ENCODE results near the gene CELF4.

The CELF4 gene

DNA sequence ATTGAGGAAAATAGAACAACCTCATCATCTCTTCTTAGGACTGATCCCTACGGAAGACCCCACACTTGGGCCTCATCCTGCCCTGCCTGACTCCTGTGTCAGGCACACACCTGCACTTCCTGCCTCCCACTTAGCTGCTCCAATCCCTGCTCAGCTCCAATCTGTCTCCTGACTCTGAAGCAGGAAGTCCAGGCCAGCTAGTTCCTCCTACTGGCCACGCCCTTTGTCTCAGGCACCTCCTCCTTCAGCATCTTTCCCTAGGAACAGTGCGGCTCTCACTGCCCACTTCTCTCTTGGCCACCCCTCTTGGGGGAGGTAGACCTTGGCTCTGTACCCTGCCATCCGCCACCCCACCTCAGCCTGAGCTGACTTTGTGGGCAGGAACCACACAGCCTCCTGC is 135.8 kb downstream of the CELF4 start:
- Histone ChIP-seq H3K4me1 (ENCODE audit: control insufficient read depth, low read depth, low read length) (no peaks in the 10 kb centered on the region), H3K9me3 (ENCODE audit: control insufficient read depth, low read depth, low read length) (no peaks in the 10 kb centered on the region), H3K27ac (ENCODE audit: low read length) (no peak overlapping the region), H3K27me3 (ENCODE audit: control insufficient read depth, insufficient read depth, low read length) (no peaks in the 10 kb centered on the region), H3K4me3 (ENCODE audit: low read length) (no peak overlapping the region), H3K9ac (ENCODE audit: low read length) (no peak overlapping the region), H3K36me3 (ENCODE audit: control insufficient read depth, low read depth, low read length) (no peaks in the 10 kb centered on the region)

GRCh38 chr18:37428288-37428974 is 137.2 kb downstream of the CELF4 start:
- H3K27ac ChIP-seq (ENCODE audit: low read length) = no peak overlapping the region
- H3K4me3 ChIP-seq (ENCODE audit: low read length) = no peak overlapping the region
- no peak overlapping the region for H3K9ac ChIP-seq (ENCODE audit: low read length)
- H3K4me1 ChIP-seq (ENCODE audit: control insufficient read depth, low read depth, low read length) = no peaks in the 10 kb centered on the region
- H3K27me3 ChIP-seq (ENCODE audit: control insufficient read depth, insufficient read depth, low read length) = no peaks in the 10 kb centered on the region
- no peaks in the 10 kb centered on the region for H3K9me3 ChIP-seq (ENCODE audit: control insufficient read depth, low read depth, low read length)
- no peaks in the 10 kb centered on the region for H3K36me3 ChIP-seq (ENCODE audit: control insufficient read depth, low read depth, low read length)

DNA sequence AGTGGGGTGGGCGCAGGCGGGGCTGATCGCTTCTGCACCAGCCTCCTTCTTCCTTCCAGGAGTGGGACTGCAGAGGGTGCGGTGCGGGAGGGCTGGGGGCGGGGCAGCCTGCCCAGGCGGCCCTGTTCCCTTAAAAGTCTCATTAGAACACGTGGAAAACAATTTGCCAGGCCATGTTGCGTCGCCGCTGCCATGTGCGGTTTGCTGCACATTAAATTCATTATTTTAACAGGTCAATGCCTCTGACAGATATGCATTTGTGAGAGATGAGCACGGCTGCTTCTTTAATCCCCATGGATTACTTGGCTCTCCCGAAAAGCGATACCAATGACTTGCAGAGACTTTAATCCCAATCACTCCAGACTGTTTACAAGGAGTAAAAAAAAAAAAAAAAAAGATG is 139.0 kb downstream of the CELF4 start:
- H3K9me3 ChIP-seq (ENCODE audit: control insufficient read depth, low read depth, low read length) = no peaks in the 10 kb centered on the region
- H3K27ac ChIP-seq (ENCODE audit: low read length) = no peak overlapping the region
- no peaks in the 10 kb centered on the region for H3K27me3 ChIP-seq (ENCODE audit: control insufficient read depth, insufficient read depth, low read length)
- no peaks in the 10 kb centered on the region for H3K36me3 ChIP-seq (ENCODE audit: control insufficient read depth, low read depth, low read length)
- peaks cover 3% of the 10 kb centered on the region for H3K4me1 ChIP-seq (ENCODE audit: control insufficient read depth, low read depth, low read length)
- no peak overlapping the region for H3K9ac ChIP-seq (ENCODE audit: low read length)
- H3K4me3 ChIP-seq (ENCODE audit: low read length) = no peak overlapping the region

- H3K27me3 ChIP-seq (ENCODE audit: control insufficient read depth, insufficient read depth, low read length) = no peaks in the 10 kb centered on the region
- H3K4me3 ChIP-seq (ENCODE audit: low read length) = no peak overlapping the region
- H3K36me3 ChIP-seq (ENCODE audit: control insufficient read depth, low read depth, low read length) = no peaks in the 10 kb centered on the region
- no peak overlapping the region for H3K27ac ChIP-seq (ENCODE audit: low read length)
- no peak overlapping the region for H3K9ac ChIP-seq (ENCODE audit: low read length)
- no peaks in the 10 kb centered on the region for H3K9me3 ChIP-seq (ENCODE audit: control insufficient read depth, low read depth, low read length)
- H3K4me1 ChIP-seq (ENCODE audit: control insufficient read depth, low read depth, low read length) = peaks cover 3% of the 10 kb centered on the region
Observed at GRCh38 chr18:37425222-37425621, 140.4 kb downstream of the CELF4 start.

DNA sequence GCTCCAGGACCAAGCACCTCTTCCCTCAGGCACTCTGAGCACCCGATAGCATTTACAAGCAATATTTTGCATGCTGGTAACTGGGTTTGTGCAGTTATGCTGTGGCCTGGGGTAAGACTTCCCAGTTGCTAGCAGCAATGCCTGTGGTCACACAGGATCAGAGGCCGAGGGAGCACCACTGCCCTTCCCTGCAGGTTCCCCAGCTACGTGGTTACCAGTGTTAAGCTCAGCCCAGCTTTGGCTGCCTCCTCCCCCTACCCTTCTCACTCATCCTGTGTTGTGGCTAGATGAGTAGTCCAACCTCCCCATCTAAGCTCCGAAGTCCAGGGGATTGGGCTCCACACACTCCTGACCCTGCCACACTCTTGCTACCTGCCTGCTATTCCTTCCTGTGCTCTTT is 141.1 kb downstream of the CELF4 start:
- no peaks in the 10 kb centered on the region for H3K27me3 ChIP-seq (ENCODE audit: control insufficient read depth, insufficient read depth, low read length)
- peaks cover 3% of the 10 kb centered on the region for H3K4me1 ChIP-seq (ENCODE audit: control insufficient read depth, low read depth, low read length)
- no peaks in the 10 kb centered on the region for H3K36me3 ChIP-seq (ENCODE audit: control insufficient read depth, low read depth, low read length)
- H3K27ac ChIP-seq (ENCODE audit: low read length) = no peak overlapping the region
- no peak overlapping the region for H3K4me3 ChIP-seq (ENCODE audit: low read length)
- H3K9ac ChIP-seq (ENCODE audit: low read length) = no peak overlapping the region
- H3K9me3 ChIP-seq (ENCODE audit: control insufficient read depth, low read depth, low read length) = no peaks in the 10 kb centered on the region

- H3K4me3 ChIP-seq (ENCODE audit: low read length) = no peak overlapping the region
- peaks cover 3% of the 10 kb centered on the region for H3K4me1 ChIP-seq (ENCODE audit: control insufficient read depth, low read depth, low read length)
- H3K9ac ChIP-seq (ENCODE audit: low read length) = no peak overlapping the region
- no peaks in the 10 kb centered on the region for H3K9me3 ChIP-seq (ENCODE audit: control insufficient read depth, low read depth, low read length)
- H3K36me3 ChIP-seq (ENCODE audit: control insufficient read depth, low read depth, low read length) = no peaks in the 10 kb centered on the region
- no peaks in the 10 kb centered on the region for H3K27me3 ChIP-seq (ENCODE audit: control insufficient read depth, insufficient read depth, low read length)
- no peak overlapping the region for H3K27ac ChIP-seq (ENCODE audit: low read length)
Observed at GRCh38 chr18:37422596-37422995, 143.0 kb downstream of the CELF4 start.

- H3K9me3 ChIP-seq (ENCODE audit: control insufficient read depth, low read depth, low read length) = no peaks in the 10 kb centered on the region
- H3K9ac ChIP-seq (ENCODE audit: low read length) = no peak overlapping the region
- H3K4me1 ChIP-seq (ENCODE audit: control insufficient read depth, low read depth, low read length) = peaks cover 3% of the 10 kb centered on the region
- H3K27me3 ChIP-seq (ENCODE audit: control insufficient read depth, insufficient read depth, low read length) = no peaks in the 10 kb centered on the region
- H3K36me3 ChIP-seq (ENCODE audit: control insufficient read depth, low read depth, low read length) = no peaks in the 10 kb centered on the region
- H3K27ac ChIP-seq (ENCODE audit: low read length) = no peak overlapping the region
- H3K4me3 ChIP-seq (ENCODE audit: low read length) = no peak overlapping the region
Observed at GRCh38 chr18:37422116-37422515, 143.5 kb downstream of the CELF4 start.

DNA sequence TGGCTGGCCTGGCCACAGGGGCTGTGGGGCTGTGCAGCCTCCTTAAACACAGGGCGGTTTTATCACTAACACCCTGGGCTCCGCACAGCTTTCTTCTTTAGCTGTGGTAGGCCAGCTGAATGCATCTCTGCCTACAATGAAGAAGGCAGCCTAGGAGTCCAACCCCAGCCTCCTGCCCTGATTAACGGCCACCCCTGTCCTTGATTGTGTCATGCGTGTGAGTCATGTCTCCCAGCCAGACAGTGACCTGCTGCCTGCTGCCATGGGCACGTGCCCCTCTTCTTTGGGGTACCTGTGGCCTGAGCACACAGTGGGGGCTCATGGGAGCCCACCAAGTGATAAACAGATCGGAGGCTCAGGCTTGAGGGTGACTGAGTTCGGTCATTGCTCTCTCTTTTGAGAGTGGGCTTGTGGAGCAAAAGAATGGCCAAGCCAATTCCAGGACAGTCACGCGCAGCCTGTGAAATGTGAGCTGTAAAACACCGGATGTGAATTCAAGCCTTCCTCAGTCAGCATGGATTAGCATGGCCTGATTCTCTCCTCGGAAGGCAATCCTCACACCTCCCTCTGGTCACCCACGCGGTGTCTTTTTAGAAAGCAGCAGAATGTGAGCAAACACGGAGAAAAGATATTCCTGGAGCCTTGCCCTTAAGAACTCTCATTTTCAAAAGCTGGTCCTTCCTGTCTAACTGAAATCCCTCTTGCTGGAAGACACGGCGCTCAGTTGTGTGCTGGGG is 144.1 kb downstream of the CELF4 start:
- H3K27ac ChIP-seq (ENCODE audit: low read length) = no peak overlapping the region
- no peaks in the 10 kb centered on the region for H3K27me3 ChIP-seq (ENCODE audit: control insufficient read depth, insufficient read depth, low read length)
- peaks cover 3% of the 10 kb centered on the region for H3K4me1 ChIP-seq (ENCODE audit: control insufficient read depth, low read depth, low read length)
- H3K9me3 ChIP-seq (ENCODE audit: control insufficient read depth, low read depth, low read length) = no peaks in the 10 kb centered on the region
- no peak overlapping the region for H3K9ac ChIP-seq (ENCODE audit: low read length)
- H3K4me3 ChIP-seq (ENCODE audit: low read length) = no peak overlapping the region
- H3K36me3 ChIP-seq (ENCODE audit: control insufficient read depth, low read depth, low read length) = no peaks in the 10 kb centered on the region

DNA sequence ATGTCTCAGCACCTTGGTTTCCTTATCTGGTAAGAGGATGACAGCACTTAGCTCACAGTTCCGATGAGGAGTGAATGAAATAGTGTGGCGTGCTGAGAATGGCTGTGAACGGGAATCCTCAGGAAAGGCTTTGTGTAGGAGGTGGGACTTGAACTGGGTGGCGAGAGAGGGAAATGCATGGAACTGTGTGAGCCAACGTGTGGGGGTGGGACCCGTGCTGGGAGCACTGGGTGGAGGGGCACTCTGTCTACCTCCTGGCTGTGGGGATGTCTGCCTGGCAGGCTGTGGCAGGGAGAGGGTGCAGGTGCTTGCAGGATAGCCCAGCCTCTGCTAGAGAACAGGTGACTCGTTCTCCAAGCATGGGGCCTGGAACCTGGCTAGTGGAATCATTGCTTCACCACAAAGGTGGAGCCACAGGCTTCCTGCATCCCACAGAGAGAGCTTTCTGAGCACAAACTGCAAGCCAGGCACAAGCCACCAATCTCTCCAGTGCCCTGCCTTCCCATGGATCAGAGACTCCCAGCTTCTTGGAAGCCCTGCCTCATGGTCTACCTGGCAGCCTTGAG is 145.2 kb downstream of the CELF4 start:
- Histone ChIP-seq H3K4me3 (ENCODE audit: low read length) (no peak overlapping the region), H3K27ac (ENCODE audit: low read length) (no peak overlapping the region), H3K27me3 (ENCODE audit: control insufficient read depth, insufficient read depth, low read length) (no peaks in the 10 kb centered on the region), H3K36me3 (ENCODE audit: control insufficient read depth, low read depth, low read length) (no peaks in the 10 kb centered on the region), H3K4me1 (ENCODE audit: control insufficient read depth, low read depth, low read length) (peaks cover 3% of the 10 kb centered on the region), H3K9me3 (ENCODE audit: control insufficient read depth, low read depth, low read length) (no peaks in the 10 kb centered on the region), H3K9ac (ENCODE audit: low read length) (no peak overlapping the region)

- no peak overlapping the region for H3K27ac ChIP-seq (ENCODE audit: low read length)
- no peaks in the 10 kb centered on the region for H3K9me3 ChIP-seq (ENCODE audit: control insufficient read depth, low read depth, low read length)
- no peaks in the 10 kb centered on the region for H3K27me3 ChIP-seq (ENCODE audit: control insufficient read depth, insufficient read depth, low read length)
- no peak overlapping the region for H3K9ac ChIP-seq (ENCODE audit: low read length)
- peaks cover 3% of the 10 kb centered on the region for H3K4me1 ChIP-seq (ENCODE audit: control insufficient read depth, low read depth, low read length)
- H3K4me3 ChIP-seq (ENCODE audit: low read length) = no peak overlapping the region
- H3K36me3 ChIP-seq (ENCODE audit: control insufficient read depth, low read depth, low read length) = no peaks in the 10 kb centered on the region
Observed at GRCh38 chr18:37419866-37420265, 145.7 kb downstream of the CELF4 start.

DNA sequence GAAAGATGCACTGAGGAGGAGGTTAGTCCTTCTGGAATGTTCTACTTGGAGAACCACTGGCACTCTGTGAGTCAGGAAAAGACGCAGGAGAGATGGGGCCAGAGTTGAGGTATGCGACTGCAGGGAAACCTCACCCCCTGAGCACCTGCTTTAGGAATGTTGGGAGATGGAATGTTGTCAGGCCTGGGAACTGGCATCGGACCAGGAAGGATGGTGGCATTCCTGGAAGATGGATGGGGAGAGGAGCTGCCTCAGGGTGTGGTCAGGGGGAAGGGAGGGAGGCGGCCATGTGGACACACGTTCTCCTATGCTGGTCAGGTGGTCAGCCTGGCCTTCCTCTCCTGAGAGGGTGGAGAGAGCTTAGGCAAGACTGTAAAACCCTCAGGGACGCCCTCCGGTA is 146.3 kb downstream of the CELF4 start:
- peaks cover 3% of the 10 kb centered on the region for H3K4me1 ChIP-seq (ENCODE audit: control insufficient read depth, low read depth, low read length)
- H3K36me3 ChIP-seq (ENCODE audit: control insufficient read depth, low read depth, low read length) = no peaks in the 10 kb centered on the region
- no peaks in the 10 kb centered on the region for H3K27me3 ChIP-seq (ENCODE audit: control insufficient read depth, insufficient read depth, low read length)
- no peak overlapping the region for H3K27ac ChIP-seq (ENCODE audit: low read length)
- H3K9me3 ChIP-seq (ENCODE audit: control insufficient read depth, low read depth, low read length) = no peaks in the 10 kb centered on the region
- H3K9ac ChIP-seq (ENCODE audit: low read length) = no peak overlapping the region
- no peak overlapping the region for H3K4me3 ChIP-seq (ENCODE audit: low read length)

- no peak overlapping the region for H3K9ac ChIP-seq (ENCODE audit: low read length)
- H3K27ac ChIP-seq (ENCODE audit: low read length) = no peak overlapping the region
- no peak overlapping the region for H3K4me3 ChIP-seq (ENCODE audit: low read length)
- H3K27me3 ChIP-seq (ENCODE audit: control insufficient read depth, insufficient read depth, low read length) = no peaks in the 10 kb centered on the region
- H3K9me3 ChIP-seq (ENCODE audit: control insufficient read depth, low read depth, low read length) = no peaks in the 10 kb centered on the region
- peaks cover 3% of the 10 kb centered on the region for H3K4me1 ChIP-seq (ENCODE audit: control insufficient read depth, low read depth, low read length)
- no peaks in the 10 kb centered on the region for H3K36me3 ChIP-seq (ENCODE audit: control insufficient read depth, low read depth, low read length)
Observed at GRCh38 chr18:37414816-37415215, 150.8 kb downstream of the CELF4 start.

Measured in iPS-18a (cell line).